SK-MEL-5 (cell line): ENCODE data around the gene VIPR1. TPM values are rescaled to one million over a fixed set of nuclear protein-coding genes. Genes with fewer than 3 reads are reported as not detected.

Source experiments
- DNase-seq: peaks from one replicate; pipeline ENCODE4 v3.0.0-alpha.2; 2016; ENCODE audit warnings: low read depth, low spot score
- in situ Hi-C: cut with HindIII; loops from 2 replicates; pipeline ENCODE4 v1.10.0; 2016; ENCODE audit warnings: low sequenced_read_pairs, high pct_unique_total_duplicates, low pct_unique_long_range_greater_than_20kb
- total RNA-seq: library from RNA; depleted of rRNA; stranded (reverse); fragments of >200 nt; shearing (Covaris generic); gene quantifications from 2 replicates; pipeline ENCODE4 v1.2.3, GENCODE V29; 2014

Gene VIPR1
- total RNA-seq, 1 experiment from 2014 or later, result 0.34 TPM

DNA sequence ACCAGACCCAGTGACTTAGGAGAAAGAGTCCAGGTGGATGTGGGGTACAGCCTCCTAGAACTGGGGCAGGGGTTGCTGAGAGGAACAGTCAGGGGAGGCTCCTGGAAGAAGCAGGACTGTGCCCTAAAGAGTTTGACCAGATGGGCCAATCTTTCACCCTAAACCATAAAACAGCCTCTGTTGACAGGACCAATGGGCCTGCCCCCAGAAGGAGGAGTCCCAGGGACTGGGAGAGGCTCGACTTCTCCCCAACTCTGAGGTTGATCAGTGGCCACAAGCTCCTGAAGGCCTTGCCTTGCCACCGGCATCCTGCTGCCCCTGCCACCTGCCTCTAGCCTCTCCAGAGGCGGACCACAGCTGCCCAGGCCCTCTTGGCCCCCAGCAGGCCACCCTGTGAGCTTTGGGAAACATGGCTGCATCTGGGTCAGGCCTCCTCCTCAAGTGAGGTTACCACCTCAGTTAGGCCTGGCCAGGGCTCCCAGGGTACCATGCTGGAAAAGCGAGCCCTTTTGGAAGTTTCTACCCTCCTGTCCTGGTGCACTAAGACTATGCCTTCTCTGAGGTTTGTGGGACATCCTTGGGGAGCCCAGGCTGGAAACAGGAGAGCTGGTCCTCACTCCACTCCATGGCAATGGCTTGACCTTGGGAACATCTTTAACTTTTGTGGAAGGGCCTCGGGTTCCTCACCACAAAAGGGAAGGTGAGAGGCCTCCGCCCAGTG is 2.8 kb downstream of the VIPR1 start:
- in situ Hi-C loops, result no loop called here
- no peak for DNase-seq

DNA sequence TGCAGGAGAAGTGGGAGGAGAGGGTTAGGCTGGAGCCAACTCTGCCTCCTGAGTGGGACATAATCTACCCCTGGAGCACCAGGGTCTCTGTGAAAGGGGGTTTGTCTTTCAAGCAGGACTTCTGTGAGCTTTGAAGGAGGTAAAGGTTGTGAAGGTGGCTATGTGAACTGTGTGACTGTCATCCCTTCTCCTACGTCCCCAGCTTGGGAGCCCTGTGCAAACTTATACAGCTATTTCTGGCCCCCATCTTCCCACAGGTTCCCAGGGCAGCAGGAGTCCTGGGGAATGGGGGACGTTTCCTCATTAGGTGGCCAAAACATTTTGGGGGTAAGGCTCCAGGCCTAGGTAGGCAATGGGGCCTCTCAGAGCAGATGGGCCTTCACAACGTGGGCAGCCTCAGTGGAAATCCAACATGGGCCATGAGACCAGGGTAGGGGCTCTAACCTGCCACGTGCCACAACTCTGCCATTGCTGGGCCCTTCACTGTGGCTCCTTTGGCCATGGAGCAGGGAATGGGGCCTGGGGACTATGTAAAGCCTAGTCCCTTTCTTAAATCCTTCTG is 3.5 kb downstream of the VIPR1 start:
- DNase-seq, result no peak
- in situ Hi-C loops, result no loop called here

DNA sequence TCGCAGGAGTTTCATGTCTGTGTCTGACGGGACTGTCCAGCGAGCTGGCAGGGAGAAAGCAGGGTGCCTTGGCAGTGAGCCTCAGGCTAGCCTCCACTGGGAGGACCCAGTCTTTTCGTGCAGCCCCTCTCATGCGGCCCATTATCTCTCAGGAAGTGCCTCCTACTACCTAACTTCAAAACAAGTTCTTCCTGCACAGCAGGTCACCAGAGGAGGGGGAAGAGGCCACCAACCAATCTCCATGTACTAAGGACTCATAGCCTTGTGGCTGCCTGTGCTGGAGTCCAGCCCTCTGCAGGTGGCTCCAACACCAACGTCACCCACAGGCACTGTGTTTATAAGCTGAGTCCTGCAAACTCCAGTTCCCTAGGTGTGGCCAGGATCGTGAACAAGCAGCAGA is 4.8 kb downstream of the VIPR1 start:
- no peak for DNase-seq
- in situ Hi-C loops, result no loop called here

DNA sequence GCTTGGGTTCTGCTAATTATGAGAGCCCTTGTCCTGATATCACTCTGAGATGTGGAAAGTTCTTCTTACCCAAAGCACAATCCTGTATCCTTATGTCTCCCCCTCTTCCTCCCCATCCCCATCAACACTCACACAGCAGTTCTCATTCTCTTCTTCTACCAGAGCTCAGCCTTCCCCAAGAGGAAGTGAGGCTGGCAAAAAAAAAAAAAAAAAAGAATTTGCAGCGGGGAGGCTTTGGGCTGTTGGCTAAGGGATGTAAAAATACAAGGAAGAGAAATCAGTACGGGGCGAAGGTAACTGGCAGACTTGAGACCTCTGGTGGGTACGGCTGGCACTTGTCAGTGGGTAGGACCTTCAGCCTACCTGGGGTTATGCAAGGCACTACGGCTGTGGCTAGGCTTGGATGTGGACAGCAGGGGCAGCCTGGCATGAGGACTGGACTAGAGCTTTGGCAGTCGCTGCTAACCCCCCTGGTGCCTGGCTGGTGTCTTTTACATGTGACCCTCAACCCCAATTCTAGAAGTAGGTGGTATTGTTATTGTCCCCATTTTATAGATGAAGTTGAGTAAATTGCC is 5.4 kb downstream of the VIPR1 start:
- in situ Hi-C loops, result no loop called here
- no peak for DNase-seq

DNA sequence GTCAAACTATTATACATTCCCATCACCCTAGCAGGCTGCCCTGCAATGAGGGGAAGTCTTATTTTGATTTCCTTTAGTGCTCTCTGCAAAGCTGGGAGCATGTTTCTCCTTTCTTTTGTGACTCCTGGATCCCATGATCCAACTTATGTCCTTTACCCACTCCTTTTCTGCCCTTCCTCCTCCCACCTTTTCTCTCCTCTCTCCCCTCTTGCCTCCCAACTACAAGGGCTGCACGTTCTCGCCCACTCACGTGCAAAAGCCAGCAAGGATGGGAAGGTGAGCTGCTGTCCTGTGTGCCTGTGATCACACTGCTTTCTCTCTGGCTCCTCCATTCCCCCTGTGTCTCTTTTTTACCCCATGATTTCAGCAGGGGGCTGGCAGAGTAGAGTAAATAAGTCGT is 6.1 kb downstream of the VIPR1 start:
- in situ Hi-C loops, result no loop called here

DNA sequence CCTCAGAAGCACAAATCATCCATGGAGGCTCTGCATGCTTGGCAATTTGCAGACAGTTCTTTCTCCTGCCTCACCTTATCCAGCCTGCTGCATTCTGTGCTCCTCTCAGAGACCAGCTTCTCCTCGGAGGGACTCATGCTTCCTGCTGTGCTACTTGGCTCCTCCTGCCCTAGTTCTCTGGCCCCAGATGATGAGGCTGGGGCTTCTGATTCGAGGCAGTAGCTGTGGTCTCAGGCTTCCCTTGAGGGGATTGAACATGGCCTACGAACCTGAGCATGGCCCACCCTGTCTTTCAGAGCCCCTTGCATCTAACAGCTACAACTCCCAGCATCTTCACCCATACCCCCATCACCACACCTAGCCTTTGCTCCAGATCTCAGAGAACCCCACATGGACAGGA is 6.7 kb downstream of the VIPR1 start:
- DNase-seq, result no peak
- in situ Hi-C loops, result no loop called here

More for the DNA sequence above, 6.1 kb downstream of the VIPR1 start:
- no peak for DNase-seq

DNA sequence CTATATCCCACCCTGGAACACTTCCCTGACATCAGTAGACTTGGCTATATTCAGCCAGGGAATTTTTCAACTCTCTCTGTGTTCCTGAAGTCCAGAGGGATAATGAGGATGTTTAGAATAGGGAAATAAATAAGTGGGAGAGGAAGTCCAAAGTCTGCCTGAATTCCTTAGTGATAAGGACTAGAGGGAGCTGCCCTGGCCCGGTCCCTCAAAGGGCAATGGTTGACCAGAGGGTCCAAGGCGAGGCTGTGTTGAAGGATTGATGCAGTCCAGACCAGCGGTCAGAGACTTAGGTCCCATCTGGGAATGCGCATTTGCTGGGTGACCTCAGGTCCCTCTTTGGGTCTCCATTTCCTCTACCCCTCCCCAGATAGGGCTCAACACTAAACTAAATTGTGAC is 7.9 kb downstream of the VIPR1 start:
- in situ Hi-C loops, result no loop called here
- no peak for DNase-seq

DNA sequence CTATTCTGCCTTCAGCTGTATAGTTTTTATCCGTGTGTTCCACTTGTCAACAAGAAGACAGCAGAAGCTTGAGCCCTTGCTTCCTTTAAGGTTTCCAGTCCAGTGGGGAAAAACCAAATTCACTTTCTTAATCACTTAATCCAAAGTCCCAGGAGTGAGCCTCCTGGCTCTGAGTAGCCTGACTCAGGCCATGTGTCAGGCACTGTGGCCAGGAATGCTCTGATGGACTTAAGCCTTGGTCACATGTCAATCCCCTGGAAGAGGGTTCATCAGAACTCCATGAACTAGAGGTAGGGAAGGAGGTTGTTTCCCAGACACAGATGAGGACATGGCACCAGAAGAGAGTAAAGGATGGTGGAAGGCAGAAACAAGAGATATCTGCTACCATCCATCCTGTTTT is 8.8 kb downstream of the VIPR1 start:
- in situ Hi-C loops, result no loop called here

DNA sequence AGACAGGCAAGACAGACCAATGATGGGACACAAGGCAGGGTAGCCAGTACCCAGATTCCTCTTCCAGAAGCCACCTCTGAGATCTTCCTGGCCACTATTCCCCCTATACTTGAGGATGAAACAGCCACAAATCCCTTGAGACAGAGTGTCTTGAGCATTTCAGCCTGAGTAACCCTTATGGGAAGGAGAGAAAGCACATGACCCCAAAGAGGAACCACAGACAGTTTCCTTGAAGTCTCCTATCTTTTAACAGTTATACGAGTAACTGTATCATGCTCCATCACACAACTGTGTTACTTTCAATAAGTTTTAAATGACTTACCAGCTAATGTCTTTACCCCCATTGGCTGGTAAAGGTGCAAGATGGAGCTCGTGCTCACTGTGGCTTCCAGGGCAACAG is 9.3 kb downstream of the VIPR1 start:
- DNase-seq, result no peak
- in situ Hi-C loops, result no loop called here

More for the DNA sequence above, 8.8 kb downstream of the VIPR1 start:
- DNase-seq, result no peak

DNA sequence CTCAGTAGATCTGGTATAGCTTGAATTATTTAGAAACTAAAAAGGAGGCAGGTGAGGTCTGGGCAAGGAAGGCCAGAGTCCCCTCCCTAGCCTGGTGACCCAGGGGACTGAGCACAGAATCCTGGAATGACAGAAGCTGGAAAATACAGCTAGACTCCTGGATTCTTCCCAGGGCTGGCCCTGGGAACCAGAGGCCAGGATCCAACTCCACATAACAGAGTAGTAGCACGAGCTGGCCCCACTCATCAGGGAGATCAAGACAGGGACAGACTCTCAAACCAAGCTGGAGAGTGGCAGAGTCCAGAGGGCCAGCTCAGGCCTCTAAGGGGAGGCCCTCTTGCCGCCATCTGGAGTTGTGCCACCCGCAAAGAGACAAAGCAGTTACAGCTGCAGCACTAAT is 10.7 kb downstream of the VIPR1 start:
- no peak for DNase-seq
- in situ Hi-C loops, result no loop called here

DNA sequence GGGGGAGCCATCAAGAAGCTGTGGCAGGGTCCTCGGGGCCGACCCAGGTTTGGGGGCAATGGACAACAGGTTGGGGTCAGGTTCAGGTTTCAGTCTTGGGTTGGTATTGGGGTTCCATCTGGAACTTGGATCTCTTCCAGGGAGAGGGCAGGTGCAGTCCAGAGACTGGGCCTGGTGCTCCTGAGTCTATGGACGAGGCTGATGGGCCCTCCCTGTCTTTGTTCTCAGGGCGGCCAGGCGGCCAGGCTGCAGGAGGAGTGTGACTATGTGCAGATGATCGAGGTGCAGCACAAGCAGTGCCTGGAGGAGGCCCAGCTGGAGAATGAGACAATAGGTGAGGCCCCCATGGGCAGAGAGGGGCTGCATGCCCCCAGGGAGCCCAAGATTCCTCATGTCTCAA is 11.1 kb downstream of the VIPR1 start:
- no peak for DNase-seq
- in situ Hi-C loops, result no loop called here

DNA sequence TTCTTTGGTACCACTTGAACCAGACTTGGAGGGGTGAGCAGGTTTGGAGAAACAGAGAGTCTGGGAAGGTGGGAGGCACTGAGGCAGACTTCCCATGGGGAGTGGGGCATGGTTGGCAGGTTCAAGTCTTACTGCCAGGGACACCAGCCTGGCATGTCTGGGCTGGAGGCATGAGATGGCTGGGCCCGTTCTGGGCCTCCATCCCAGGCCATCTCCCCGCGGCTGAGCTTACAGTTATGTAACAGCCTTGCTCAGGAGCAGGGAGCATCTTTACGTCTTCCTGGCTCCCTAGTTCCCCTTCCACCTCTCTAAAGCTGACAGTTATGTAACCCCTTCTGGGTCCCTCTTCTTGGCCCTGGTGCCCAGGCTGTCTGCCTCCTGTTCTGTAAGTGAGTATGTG is 12.4 kb downstream of the VIPR1 start:
- in situ Hi-C loops, result no loop called here
- no peak for DNase-seq

DNA sequence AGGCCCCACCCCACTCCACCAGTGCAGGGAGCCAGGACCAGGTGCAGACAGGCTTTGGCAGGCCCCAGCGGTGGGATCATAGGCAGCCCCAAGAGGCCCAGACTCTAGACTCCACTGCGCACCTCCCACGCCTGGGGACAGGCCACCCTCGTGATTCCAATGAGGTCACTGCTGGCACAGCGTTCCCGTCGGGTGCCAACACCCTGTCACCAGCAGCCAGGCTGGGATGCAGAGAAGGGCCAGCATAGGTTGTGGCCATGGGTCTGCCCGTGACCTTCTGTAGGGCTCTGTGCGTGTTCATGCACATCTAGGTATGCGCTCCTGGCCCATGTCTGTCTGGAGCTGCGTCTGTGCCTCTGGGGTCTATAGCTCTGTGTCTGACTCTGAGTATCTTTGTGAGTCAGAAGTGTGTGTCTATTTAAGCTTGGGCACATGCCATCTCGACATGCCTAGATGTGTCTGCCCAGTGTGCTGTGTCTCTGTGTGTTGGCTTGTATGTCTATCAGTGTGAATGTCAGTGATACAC is 13.0 kb downstream of the VIPR1 start:
- DNase-seq, result no peak
- in situ Hi-C loops, result no loop called here

DNA sequence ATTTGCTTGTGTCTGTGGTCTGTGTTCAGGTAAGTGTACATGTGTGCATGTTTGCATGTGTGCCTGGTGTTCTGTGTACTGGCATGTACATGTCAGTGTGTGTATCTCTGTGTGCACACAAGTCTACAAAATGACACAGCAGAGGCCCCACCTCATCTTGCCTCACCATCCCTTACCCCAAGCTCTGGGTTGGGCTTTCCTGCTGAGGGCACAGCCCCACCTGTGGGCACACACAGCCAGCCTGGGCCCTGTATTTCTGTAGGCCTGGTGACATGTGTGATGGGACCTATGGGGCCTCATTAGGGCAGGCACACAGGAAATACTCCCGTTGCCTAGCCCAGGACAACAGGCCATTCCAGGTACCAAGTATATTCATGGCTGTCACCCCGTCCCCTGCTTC is 13.5 kb downstream of the VIPR1 start:
- no peak for DNase-seq
- in situ Hi-C loops, result no loop called here

DNA sequence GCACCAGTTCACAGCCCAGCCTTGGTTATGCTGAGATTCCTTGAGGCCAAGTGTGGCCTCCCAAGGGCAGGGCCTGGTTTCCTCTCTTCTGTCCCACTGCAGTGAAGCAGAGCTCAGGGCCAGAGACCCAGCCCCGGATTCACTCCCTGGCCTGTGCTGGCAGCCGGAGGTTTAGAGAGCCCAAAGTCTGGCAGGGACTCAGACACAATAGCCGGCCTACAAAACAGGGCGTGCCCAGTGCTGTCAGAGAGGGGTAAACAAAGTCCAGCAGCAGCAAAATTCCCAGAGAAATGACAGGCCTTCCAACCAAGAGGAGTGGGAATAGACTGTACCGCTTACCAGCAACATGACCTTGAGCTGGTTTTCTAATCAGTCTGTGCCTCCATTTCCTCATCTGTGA is 14.0 kb downstream of the VIPR1 start:
- no peak for DNase-seq
- in situ Hi-C loops, result no loop called here

DNA sequence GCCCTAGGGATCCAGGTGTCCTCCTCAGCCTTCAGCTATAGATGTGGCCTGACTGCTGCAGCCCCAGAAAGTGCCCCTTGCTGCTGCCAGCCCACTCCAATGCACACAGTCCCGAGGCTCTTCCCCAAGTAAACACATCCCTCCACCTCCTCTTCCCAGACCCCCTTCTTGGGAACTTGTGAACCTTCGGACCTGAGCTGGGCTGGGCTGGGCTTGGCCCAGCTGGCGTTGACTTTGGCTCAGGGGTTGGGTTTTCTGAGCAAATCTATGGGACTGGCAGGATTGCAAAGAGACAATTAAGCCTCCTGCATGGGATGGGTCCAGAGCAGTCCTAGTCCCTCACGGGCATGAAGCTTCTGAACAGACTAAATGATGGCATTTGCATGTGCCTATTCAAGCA is 14.7 kb downstream of the VIPR1 start:
- in situ Hi-C loops, result no loop called here
- no peak for DNase-seq

DNA sequence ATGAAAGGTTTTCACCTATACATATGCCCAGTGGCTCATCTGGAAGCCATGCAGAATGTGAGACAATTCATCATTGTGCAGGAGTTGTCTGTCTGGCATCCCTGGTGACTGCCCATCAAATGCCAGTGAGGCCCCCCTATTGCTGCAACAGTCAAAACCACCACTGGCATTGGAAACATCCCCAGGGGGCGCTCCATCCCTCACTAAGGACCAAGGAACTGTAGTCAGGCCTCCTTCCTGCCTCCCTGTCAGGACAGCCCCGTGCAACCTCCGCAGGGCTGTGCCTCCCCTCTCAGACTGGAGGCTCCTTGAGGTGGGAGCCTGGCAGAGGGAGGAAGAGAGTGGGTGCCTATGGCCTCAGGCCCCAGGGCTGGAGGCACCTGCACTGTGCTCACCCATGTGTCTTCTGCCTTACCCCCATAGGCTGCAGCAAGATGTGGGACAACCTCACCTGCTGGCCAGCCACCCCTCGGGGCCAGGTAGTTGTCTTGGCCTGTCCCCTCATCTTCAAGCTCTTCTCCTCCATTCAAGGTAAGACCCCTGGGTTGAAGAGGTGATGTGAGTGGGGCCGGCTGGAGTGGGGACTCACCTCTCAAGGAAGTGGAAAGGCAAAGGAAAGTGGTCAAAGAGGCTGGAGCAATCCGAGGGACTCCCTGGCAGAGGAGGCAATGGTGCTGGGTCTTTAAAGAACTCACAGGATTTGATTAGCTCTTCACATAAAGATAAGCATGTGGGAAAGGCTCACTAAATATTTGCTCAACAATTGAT is 16.5 kb downstream of the VIPR1 start:
- DNase-seq, result peak; percentile 67
- in situ Hi-C loops, result no loop called here

DNA sequence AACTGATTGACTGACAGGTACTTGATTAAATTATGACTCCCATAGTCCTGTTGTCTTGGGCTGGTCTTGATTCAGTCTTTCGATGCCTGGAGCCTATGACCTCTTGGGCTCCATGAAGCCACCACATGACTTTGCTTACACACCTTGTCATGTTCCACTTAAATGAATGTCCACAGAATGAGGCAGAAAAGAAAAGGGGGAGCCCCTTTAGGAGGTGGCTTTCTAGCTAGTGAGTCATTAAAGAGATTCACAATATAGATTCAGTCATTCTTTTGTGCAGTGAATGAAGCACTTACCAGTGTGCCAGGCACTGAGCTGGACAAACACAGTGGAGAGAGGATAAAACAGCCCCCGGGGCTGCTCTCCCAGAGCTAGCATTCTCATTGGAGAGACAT is 17.1 kb downstream of the VIPR1 start:
- no peak for DNase-seq
- in situ Hi-C loops, result no loop called here
